Astrocyte (in vitro differentiated cells and primary cell): Measurements from ENCODE around the gene AUNIP.

Source experiments
- CTCF ChIP-seq: IDR thresholded peaks from 2 replicates; pipeline ENCODE4 v1.5.1; 2011; ENCODE audit warnings: low read depth, mild to moderate bottlenecking, inconsistent platforms, low read length, moderate library complexity; ENCODE audit not compliant: insufficient read depth
- EZH2 ChIP-seq: IDR thresholded peaks from 2 replicates; pipeline ENCODE4 v1.6.1; 2012; ENCODE audit warnings: mild to moderate bottlenecking, low read length, inconsistent platforms; ENCODE audit not compliant: insufficient read depth

- TF ChIP-seq CTCF (no peak), EZH2 (no peak)
Measured at GRCh38 chr1:25899792-25900191, 40.5 kb upstream of the AUNIP start.
